PC-9 (cell line): ENCODE measurements around the gene PGS1. TPM values are rescaled to one million over a fixed set of nuclear protein-coding genes. Genes with fewer than 3 reads are reported as not detected.
A peak's percentile ranks its signal among the peaks of the same experiment; 100 is the strongest.

Experiments
- BruUV-seq: library from RNA; stranded (reverse); fragments of 400-500 nt; replicated peaks from 2 replicates; lab custom pipeline; 2021; lab: Mats Ljungman, UMichigan
- CTCF ChIA-PET: fragments of 300-600 bp; sonication (Branson Sonifier 250); formaldehyde crosslinking; loops from one replicate; lab custom pipeline; 2022; ENCODE audit warnings: antibody characterized with exemption; lab: Charles Lee
- POLR2A ChIA-PET: fragments of 300-600 bp; sonication (Branson Sonifier 250); formaldehyde crosslinking; loops from one replicate; lab custom pipeline; 2022; ENCODE audit warnings: antibody characterized with exemption; ENCODE audit not compliant: unreplicated experiment; lab: Charles Lee
- DNase-seq, 2 experiments: peaks; one replicate each; pipeline versions ENCODE4 v3.0.0 to v3.0.0-alpha.2; 2015 to 2022; ENCODE audit warnings: mixed read lengths in 1 of 2
- H2AFZ ChIP-seq: fragments of 200-600 bp; sonication (generic); 2 replicates; pipeline ENCODE4 v1.8.1; 2017; ENCODE audit warnings: antibody characterized with exemption
- H3F3A ChIP-seq: fragments of 200-600 bp; sonication (generic); 2 replicates; pipeline ENCODE4 v1.8.1; 2017; ENCODE audit warnings: antibody characterized with exemption, mild to moderate bottlenecking, low read depth; ENCODE audit not compliant: insufficient read depth
- H3K27ac ChIP-seq: fragments of 200-600 bp; sonication (generic); 2 replicates; pipeline ENCODE4 v1.6.1; 2016; ENCODE audit warnings: mixed run types
- H3K27me3 ChIP-seq: fragments of 200-600 bp; sonication (generic); 2 replicates; pipeline ENCODE4 v1.6.1; 2016; ENCODE audit warnings: low read depth, mixed run types; ENCODE audit not compliant: insufficient read depth
- H3K36me3 ChIP-seq: fragments of 200-600 bp; sonication (generic); 2 replicates; pipeline ENCODE4 v1.6.1; 2016; ENCODE audit warnings: low read depth, mixed run types
- H3K4me1 ChIP-seq: fragments of 200-600 bp; sonication (generic); replicated peaks from 2 replicates; pipeline ENCODE4 v1.6.1; 2016; ENCODE audit warnings: mixed run types; ENCODE audit not compliant: insufficient read depth
- H3K4me2 ChIP-seq: fragments of 200-600 bp; sonication (generic); 2 replicates; pipeline ENCODE4 v1.6.1; 2017; ENCODE audit warnings: mixed run types
- H3K4me3 ChIP-seq: fragments of 200-600 bp; sonication (generic); 2 replicates; pipeline ENCODE4 v1.6.1; 2016; ENCODE audit warnings: mixed run types
- H3K79me2 ChIP-seq: fragments of 200-600 bp; sonication (generic); 2 replicates; pipeline ENCODE4 v1.6.1; 2017; ENCODE audit warnings: low read depth, mixed run types
- H3K9me2 ChIP-seq: fragments of 200-600 bp; sonication (generic); 2 replicates; pipeline ENCODE4 v1.8.1; 2017; ENCODE audit warnings: mild to moderate bottlenecking; ENCODE audit not compliant: insufficient read depth
- H3K9me3 ChIP-seq: fragments of 200-600 bp; sonication (generic); 2 replicates; pipeline ENCODE4 v1.8.1; 2016; ENCODE audit warnings: low read depth; ENCODE audit not compliant: insufficient read depth
- H4K20me1 ChIP-seq: fragments of 200-600 bp; sonication (generic); 2 replicates; pipeline ENCODE4 v1.8.1; 2017; ENCODE audit not compliant: insufficient read depth
- EZH2 ChIP-seq: fragments of 200-600 bp; sonication (generic); IDR thresholded peaks from 2 replicates; pipeline ENCODE4 v1.8.0; 2017; ENCODE audit warnings: antibody characterized with exemption, low read depth
- intact Hi-C: fragments of 100-400 bp; cut with micrococcal nuclease; formaldehyde crosslinking; loops from one replicate; pipeline ENCODE4 v1.10.0; 2022; ENCODE audit not compliant: unreplicated experiment
- total RNA-seq: library from RNA; stranded (reverse); gene quantifications from 2 replicates; pipeline ENCODE4 v1.2.3, GENCODE V29; 2021
- TF ChIP-seq, protein P1 (sequence below): fragments of 200-600 bp; sonication (generic); conservative IDR thresholded peaks from 2 replicates; pipeline ENCODE4 v1.6.1; 2017; ENCODE audit warnings: mixed run types, antibody characterized with exemption, mild to moderate bottlenecking, moderate library complexity

The PGS1 gene
- total RNA-seq, 1 experiment from 2014 or later: 40.2 TPM

DNA sequence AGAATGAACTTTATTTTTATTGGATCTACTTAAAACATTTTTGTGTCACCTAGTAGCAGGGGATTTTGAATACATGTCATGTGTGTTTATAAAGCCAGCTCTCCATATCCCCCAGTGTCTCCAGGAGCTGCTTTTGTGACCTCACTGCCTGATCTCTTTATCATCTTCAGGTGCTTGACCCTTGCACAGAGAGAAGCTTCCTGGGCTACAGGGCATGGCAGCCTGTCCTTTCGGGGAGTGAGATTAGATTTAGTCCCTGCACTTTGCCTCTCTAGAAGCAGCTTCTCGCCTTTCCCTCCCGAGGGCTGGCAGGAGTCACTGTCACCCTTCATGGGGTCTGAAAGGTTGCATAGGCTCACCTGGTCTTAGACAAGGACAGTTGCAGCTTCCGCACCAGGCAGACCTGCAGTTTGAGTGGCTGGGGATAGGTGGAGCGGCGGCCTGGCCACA lies 42.7 kb downstream of the PGS1 start:
- H3K9me3 ChIP-seq: no peaks in the 10 kb centered on the region
- intact Hi-C loops: loop anchor here (5.0 kb wide), 2 partner anchors 134 to 334 kb away; no protein-coding TSS in a partner anchor
- POLR2A ChIA-PET: interaction anchor here (0.6 kb wide), 1 partner anchor 419 kb away, joined by 5 read pairs; no protein-coding TSS in a partner anchor
- H3K36me3 ChIP-seq: no peaks in the 10 kb centered on the region
- H3K4me1 ChIP-seq: no peaks in the 10 kb centered on the region
- BruUV-seq: no TSS peak
- H3K4me2 ChIP-seq: no peak overlapping the region
- DNase-seq: no peak
- 0 out of 2 replicates have a peak, but pooled peaks cover 5% of the 10 kb centered on the region for H3F3A ChIP-seq
- H3K4me3 ChIP-seq: no peak overlapping the region
- H3K79me2 ChIP-seq: no peaks in the 10 kb centered on the region
- H3K27me3 ChIP-seq: no peaks in the 10 kb centered on the region
- H3K9me2 ChIP-seq: no peaks in the 10 kb centered on the region
- no peak for TF ChIP-seq EZH2
- TF ChIP-seq, protein P1, sequence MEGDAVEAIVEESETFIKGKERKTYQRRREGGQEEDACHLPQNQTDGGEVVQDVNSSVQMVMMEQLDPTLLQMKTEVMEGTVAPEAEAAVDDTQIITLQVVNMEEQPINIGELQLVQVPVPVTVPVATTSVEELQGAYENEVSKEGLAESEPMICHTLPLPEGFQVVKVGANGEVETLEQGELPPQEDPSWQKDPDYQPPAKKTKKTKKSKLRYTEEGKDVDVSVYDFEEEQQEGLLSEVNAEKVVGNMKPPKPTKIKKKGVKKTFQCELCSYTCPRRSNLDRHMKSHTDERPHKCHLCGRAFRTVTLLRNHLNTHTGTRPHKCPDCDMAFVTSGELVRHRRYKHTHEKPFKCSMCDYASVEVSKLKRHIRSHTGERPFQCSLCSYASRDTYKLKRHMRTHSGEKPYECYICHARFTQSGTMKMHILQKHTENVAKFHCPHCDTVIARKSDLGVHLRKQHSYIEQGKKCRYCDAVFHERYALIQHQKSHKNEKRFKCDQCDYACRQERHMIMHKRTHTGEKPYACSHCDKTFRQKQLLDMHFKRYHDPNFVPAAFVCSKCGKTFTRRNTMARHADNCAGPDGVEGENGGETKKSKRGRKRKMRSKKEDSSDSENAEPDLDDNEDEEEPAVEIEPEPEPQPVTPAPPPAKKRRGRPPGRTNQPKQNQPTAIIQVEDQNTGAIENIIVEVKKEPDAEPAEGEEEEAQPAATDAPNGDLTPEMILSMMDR: no peak
- H2AFZ ChIP-seq: no peak overlapping the region
- peaks cover 5% of the 10 kb centered on the region; the same call in 1 of the 2 replicates for H4K20me1 ChIP-seq
- CTCF ChIA-PET: interaction anchor here (0.6 to 1.6 kb wide), 2 partner anchors 170 to 1561 kb away, joined by 3 to 11 read pairs; no protein-coding TSS in a partner anchor
- no peak overlapping the region for H3K27ac ChIP-seq

DNA sequence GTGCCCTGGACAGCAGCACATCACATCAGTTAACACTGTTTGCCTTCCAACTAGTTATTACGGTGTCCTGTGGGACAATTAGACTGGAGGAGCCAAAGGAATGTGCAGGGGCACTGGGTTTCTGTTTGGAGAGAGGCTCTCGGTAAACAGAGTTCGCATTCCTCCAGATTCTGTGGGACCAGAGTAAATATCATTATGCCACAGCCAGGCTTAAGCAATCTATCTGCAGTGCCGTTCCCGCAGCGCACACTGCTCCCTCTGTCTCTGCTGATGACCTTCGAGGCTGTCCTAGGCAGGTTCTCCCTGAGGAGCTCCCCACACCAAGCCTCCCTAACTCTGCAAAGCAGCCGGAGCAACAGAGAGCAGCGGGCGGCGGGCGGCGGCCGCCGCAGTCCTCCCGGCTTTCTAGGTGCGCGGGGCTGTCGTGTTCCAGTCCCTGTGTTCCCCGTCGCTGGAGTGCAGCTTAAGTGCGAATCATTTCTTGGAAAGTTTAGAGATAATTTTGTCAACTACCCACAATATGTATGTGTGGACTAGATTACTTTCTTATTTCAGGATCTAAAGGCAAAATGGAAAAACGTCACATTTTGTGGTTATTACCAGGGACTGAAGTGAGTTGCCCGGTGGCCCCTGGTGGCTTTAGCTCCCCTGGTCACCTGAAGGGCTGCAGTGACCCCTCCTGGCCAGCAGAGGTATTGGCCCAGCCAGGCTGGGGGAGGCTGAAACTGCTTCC lies 43.3 kb downstream of the PGS1 start:
- H3K27me3 ChIP-seq: no peaks in the 10 kb centered on the region
- no peaks in the 10 kb centered on the region for H3K9me2 ChIP-seq
- ChIA-PET POLR2A (interaction anchor here (0.6 kb wide), 1 partner anchor 418 kb away, joined by 5 read pairs; no protein-coding TSS in a partner anchor), CTCF (interaction anchor here (0.6 to 1.6 kb wide), 4 partner anchors 24 to 1561 kb away, joined by 3 to 11 read pairs (median 3); no protein-coding TSS in a partner anchor)
- intact Hi-C loops: loop anchor here (1.0 to 5.0 kb wide), 4 partner anchors 61 to 334 kb away; partner anchors contain the start of gene SOCS3
- no peak overlapping the region for H2AFZ ChIP-seq
- TF ChIP-seq, protein P1: peak; percentile 87
- no peak for TF ChIP-seq EZH2
- H3K36me3 ChIP-seq: no peaks in the 10 kb centered on the region
- H3K27ac ChIP-seq: no peak overlapping the region
- 0 out of 2 replicates have a peak, but pooled peaks cover 5% of the 10 kb centered on the region for H3F3A ChIP-seq
- H3K4me3 ChIP-seq: no peak overlapping the region
- H3K9me3 ChIP-seq: no peaks in the 10 kb centered on the region
- H4K20me1 ChIP-seq: peaks cover 5% of the 10 kb centered on the region; the same call in 1 of the 2 replicates
- H3K4me1 ChIP-seq: no peaks in the 10 kb centered on the region
- no peak overlapping the region for H3K4me2 ChIP-seq
- peak; percentile 47 to 77 for DNase-seq
- no peaks in the 10 kb centered on the region for H3K79me2 ChIP-seq
- BruUV-seq: no TSS peak

DNA sequence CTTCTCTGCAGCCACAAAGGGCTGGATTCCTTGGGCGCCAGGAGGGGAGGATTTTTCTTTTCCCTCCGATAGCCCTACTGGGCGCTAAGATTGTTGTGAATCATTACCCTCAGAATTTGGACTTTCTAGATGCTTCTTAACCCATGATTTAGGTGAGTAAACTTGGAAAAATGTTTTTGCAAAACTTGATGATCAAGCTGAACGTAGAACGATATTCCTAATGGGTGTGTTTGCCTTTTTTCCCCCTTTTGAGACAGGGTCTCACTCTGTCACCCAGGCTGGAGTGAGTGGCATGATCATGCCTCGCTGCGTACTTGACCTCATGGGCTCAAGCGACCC lies 43.8 kb downstream of the PGS1 start:
- Histone ChIP-seq H2AFZ (no peak overlapping the region), H3F3A (0 out of 2 replicates have a peak, but pooled peaks cover 5% of the 10 kb centered on the region), H4K20me1 (peaks cover 5% of the 10 kb centered on the region; the same call in 1 of the 2 replicates), H3K36me3 (no peaks in the 10 kb centered on the region), H3K27me3 (no peaks in the 10 kb centered on the region), H3K27ac (no peak overlapping the region), H3K4me1 (no peaks in the 10 kb centered on the region), H3K79me2 (no peaks in the 10 kb centered on the region), H3K4me3 (no peak overlapping the region), H3K9me2 (no peaks in the 10 kb centered on the region), H3K9me3 (no peaks in the 10 kb centered on the region), H3K4me2 (no peak overlapping the region)
- ChIA-PET POLR2A (no interaction called here), CTCF (interaction anchor here (0.6 to 1.6 kb wide), 4 partner anchors 24 to 337 kb away, joined by 3 to 11 read pairs (median 3); no protein-coding TSS in a partner anchor)
- BruUV-seq: no TSS peak
- DNase-seq: no peak
- no peak for TF ChIP-seq EZH2
- TF ChIP-seq, protein P1: 0 out of 2 replicates have a peak, but pooled peaks have one; percentile 6
- intact Hi-C loops: loop anchor here (1.0 to 5.0 kb wide), 4 partner anchors 62 to 335 kb away; partner anchors contain the start of gene SOCS3
